DOHH2 (cell line): ENCODE measurements around the gene CD247.
A peak's percentile ranks its signal among the peaks of the same experiment; 100 is the strongest.

Source experiments
- H3F3A ChIP-seq: fragments of 200-600 bp; sonication (generic), shearing (Covaris generic); 2 replicates; pipeline ENCODE4 v1.6.0; 2016; ENCODE audit warnings: antibody characterized with exemption, mild to moderate bottlenecking; ENCODE audit not compliant: control insufficient read depth, insufficient read depth
- H3K27ac ChIP-seq: fragments of 200-600 bp; sonication (generic); 2 replicates; pipeline ENCODE4 v1.5.1; 2014; ENCODE audit warnings: low read depth, mild to moderate bottlenecking, low read length, moderate library complexity
- H3K27me3 ChIP-seq: fragments of 200-600 bp; sonication (generic); 2 replicates; pipeline ENCODE4 v1.6.1; 2014; ENCODE audit warnings: mild to moderate bottlenecking, low read length, mixed read lengths; ENCODE audit not compliant: control insufficient read depth
- H3K36me3 ChIP-seq: fragments of 200-600 bp; sonication (generic); 2 replicates; pipeline ENCODE4 v1.6.1; 2014; ENCODE audit warnings: mild to moderate bottlenecking, low read length, moderate library complexity, mixed read lengths; ENCODE audit not compliant: control insufficient read depth
- H3K4me1 ChIP-seq: fragments of 200-600 bp; sonication (generic); 2 replicates; pipeline ENCODE4 v1.6.1; 2014; ENCODE audit warnings: mild to moderate bottlenecking, low read length, mixed read lengths; ENCODE audit not compliant: control insufficient read depth
- H3K4me2 ChIP-seq: fragments of 200-600 bp; sonication (generic); 2 replicates; pipeline ENCODE4 v1.6.0; 2014; ENCODE audit warnings: mild to moderate bottlenecking, low read length, moderate library complexity
- H3K4me3 ChIP-seq: fragments of 200-600 bp; sonication (generic); 2 replicates; pipeline ENCODE4 v1.5.1; 2014; ENCODE audit warnings: mild to moderate bottlenecking, low read length, mixed read lengths
- H3K79me2 ChIP-seq: fragments of 200-600 bp; sonication (generic); 2 replicates; pipeline ENCODE4 v1.6.1; 2014; ENCODE audit warnings: mild to moderate bottlenecking, low read length, mixed read lengths; ENCODE audit not compliant: control insufficient read depth
- H3K9me2 ChIP-seq: fragments of 200-600 bp; sonication (generic); replicated peaks from 2 replicates; pipeline ENCODE4 v1.6.1; 2014; ENCODE audit warnings: mild to moderate bottlenecking, low read length, mixed read lengths; ENCODE audit not compliant: control insufficient read depth
- H3K9me3 ChIP-seq: fragments of 200-600 bp; sonication (generic); 2 replicates; pipeline ENCODE4 v1.6.1; 2014; ENCODE audit warnings: antibody characterized with exemption, low read length, mixed read lengths; ENCODE audit not compliant: control insufficient read depth, insufficient read depth
- H4K20me1 ChIP-seq: fragments of 200-600 bp; sonication (generic); 2 replicates; pipeline ENCODE4 v1.6.0; 2014; ENCODE audit warnings: low read depth, mild to moderate bottlenecking, antibody characterized with exemption, low read length, moderate library complexity; ENCODE audit not compliant: control insufficient read depth, insufficient read depth
- EZH2phosphoT487 ChIP-seq: fragments of 200-600 bp; sonication (generic); IDR thresholded peaks from 2 replicates; pipeline ENCODE4 v1.6.1; 2017; ENCODE audit warnings: borderline replicate concordance, mild to moderate bottlenecking, antibody characterized with exemption, low read length, moderate library complexity, mixed read lengths
- TF ChIP-seq, protein P1 (sequence below): fragments of 200-600 bp; sonication (generic); IDR thresholded peaks from one replicate; pipeline ENCODE4 v1.5.1; 2014; ENCODE audit warnings: antibody characterized with exemption, mild to moderate bottlenecking, low read depth, low read length; ENCODE audit not compliant: poor library complexity, severe bottlenecking

Gene CD247

DNA sequence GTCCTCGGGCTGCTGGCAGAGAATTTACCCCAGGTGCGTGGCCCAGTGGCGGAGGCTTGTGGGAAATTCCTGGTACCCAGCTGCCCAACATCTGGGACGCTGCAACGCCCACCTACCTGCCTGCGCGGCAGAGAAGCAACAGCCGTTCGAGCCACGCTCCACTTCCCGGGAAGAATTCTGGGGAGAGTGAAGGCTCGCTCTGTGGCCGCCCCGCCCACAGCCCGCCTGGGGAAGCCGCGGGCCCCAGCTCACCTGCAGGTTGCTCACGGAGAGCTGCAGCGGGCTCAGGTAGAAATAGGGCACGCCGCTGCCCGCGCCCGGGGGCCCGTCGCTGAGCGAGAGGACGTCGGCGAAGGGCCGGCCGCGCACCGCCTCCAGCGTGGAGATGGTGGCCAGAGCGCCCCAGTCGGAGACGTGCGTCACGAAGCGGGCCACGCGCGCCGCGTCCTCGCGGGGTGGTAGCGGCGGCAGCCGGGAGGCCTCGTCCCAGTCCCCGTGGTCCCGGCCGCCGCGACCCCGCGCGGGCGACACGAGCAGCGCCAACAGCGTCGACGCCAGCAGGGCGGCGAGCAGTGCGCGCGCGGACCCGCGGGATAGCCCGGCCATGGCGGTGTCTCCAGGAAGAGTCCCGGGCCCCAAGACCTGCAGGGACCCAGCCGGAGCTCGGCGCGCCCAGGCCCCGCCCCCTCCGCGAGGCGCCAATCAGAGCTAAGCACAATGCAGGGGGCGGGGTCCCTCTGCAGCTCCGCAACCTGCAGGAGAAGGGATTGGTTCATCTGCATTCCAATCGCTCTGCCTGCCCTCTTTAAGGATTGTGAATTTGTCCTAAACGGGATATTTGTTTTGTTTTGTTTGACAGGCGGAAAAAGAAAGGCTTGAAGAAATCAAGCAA, 35.1 kb upstream of the CD247 start, which contains the start of gene CREG1:
CREG1 (minus strand) TSS at position 627 of the 892 bp plus-strand sequence.
- Histone ChIP-seq H3K9me2 (no peaks in the 10 kb centered on the region), H3K4me1 (peaks cover 47% of the 10 kb centered on the region), H3K4me2 (peak within 1 kb of the TSS; percentile 94), H3K9me3 (no peaks in the 10 kb centered on the region), H3K4me3 (peak within 1 kb of the TSS; percentile 75), H3F3A (peaks cover 20% of the 10 kb centered on the region), H3K79me2 (peaks cover 42% of the 10 kb centered on the region), H3K36me3 (peaks cover 5% of the 10 kb centered on the region; the same call in 1 of the 2 replicates), H3K27ac (no peak within 1 kb of the TSS), H4K20me1 (peaks cover 5% of the 10 kb centered on the region; the same call in 1 of the 2 replicates), H3K27me3 (no peaks in the 10 kb centered on the region)
- TF ChIP-seq, protein P1, sequence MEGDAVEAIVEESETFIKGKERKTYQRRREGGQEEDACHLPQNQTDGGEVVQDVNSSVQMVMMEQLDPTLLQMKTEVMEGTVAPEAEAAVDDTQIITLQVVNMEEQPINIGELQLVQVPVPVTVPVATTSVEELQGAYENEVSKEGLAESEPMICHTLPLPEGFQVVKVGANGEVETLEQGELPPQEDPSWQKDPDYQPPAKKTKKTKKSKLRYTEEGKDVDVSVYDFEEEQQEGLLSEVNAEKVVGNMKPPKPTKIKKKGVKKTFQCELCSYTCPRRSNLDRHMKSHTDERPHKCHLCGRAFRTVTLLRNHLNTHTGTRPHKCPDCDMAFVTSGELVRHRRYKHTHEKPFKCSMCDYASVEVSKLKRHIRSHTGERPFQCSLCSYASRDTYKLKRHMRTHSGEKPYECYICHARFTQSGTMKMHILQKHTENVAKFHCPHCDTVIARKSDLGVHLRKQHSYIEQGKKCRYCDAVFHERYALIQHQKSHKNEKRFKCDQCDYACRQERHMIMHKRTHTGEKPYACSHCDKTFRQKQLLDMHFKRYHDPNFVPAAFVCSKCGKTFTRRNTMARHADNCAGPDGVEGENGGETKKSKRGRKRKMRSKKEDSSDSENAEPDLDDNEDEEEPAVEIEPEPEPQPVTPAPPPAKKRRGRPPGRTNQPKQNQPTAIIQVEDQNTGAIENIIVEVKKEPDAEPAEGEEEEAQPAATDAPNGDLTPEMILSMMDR: no peak
- no peak for TF ChIP-seq EZH2phosphoT487

DNA sequence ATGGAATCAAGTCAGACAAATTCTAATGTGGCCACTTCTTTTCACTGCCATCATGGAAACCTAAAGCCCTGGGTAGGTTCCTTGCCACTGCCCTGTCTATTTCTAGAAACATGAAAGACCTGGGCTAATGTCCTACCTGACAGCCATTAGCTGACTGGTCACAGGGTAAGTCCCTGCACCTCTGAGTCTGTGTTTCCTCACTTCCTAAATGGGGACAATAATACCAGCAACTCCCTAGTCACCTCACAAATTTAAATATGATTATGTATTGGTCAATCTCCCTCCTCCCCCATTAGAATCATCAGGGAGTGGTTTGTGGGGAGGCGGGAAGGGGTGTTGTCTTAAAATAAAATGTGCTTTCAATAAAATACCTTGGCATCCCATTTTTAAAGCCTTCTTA, 33.0 kb upstream of the CD247 start:
- peaks cover 5% of the 10 kb centered on the region; the same call in 1 of the 2 replicates for H4K20me1 ChIP-seq
- peaks cover 46% of the 10 kb centered on the region for H3K4me1 ChIP-seq
- H3K9me3 ChIP-seq: no peaks in the 10 kb centered on the region
- H3K36me3 ChIP-seq: peaks cover 19% of the 10 kb centered on the region
- peaks cover 42% of the 10 kb centered on the region for H3K79me2 ChIP-seq
- H3F3A ChIP-seq: peaks cover 22% of the 10 kb centered on the region
- H3K27ac ChIP-seq: no peak overlapping the region
- peak overlapping the region; percentile 94 for H3K4me2 ChIP-seq
- no peaks in the 10 kb centered on the region for H3K27me3 ChIP-seq
- H3K9me2 ChIP-seq: no peaks in the 10 kb centered on the region
- no peak for TF ChIP-seq EZH2phosphoT487
- TF ChIP-seq, protein P1: no peak
- no peak overlapping the region; the same call in 1 of the 2 replicates for H3K4me3 ChIP-seq

DNA sequence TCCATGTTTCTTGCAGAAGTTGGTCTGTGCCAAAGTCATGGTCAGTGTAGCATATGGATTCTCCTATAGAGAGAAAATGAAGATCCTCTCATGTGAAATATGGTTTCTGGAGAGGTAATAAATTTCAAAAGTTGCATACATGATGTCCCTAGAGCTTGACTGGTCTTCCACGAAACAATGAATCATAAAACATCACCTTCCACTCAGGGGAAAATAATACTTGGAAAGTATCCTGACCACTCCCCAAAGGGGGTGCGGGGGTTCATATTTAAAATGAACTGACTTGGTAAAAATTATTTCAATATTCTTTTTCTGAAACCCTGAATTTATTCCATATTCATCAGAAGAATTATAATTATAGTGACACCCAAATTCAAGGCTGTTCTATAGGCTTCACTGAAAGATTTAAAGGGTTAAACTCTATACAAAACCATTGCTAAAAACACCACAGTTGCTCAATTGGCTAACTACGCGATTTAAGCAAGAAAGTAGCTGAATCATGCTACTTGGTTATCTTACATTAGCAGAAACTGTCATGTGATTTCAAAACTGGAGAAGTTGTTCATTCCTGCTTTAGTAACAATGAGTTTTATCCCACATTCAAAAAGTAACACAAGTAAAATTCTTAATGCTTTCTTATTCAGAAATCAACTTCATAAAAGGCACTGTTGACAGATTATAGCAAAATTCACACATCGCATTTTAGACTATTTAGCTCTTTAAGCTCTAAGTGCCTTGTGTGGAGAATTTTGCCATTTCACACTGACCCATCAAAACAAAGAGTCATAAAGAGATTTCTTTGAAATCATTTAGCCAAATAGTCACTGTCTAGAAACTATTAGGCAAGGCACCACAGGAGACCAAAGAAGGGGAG, 30.0 kb upstream of the CD247 start:
- Histone ChIP-seq H3K27me3 (no peaks in the 10 kb centered on the region), H4K20me1 (peaks cover 5% of the 10 kb centered on the region; the same call in 1 of the 2 replicates), H3K9me2 (no peaks in the 10 kb centered on the region), H3K79me2 (peaks cover 42% of the 10 kb centered on the region), H3K4me3 (no peak overlapping the region), H3K9me3 (no peaks in the 10 kb centered on the region), H3K27ac (no peak overlapping the region), H3K4me1 (peaks cover 42% of the 10 kb centered on the region), H3K36me3 (peaks cover 44% of the 10 kb centered on the region), H3F3A (peaks cover 15% of the 10 kb centered on the region; the same call in 1 of the 2 replicates), H3K4me2 (no peak overlapping the region)
- no peak for TF ChIP-seq EZH2phosphoT487
- TF ChIP-seq, protein P1: no peak
